Right lung (tissue), 5 donors: ENCODE measurements around the gene ZBTB25. TPM values are rescaled to one million over a fixed set of nuclear protein-coding genes. Genes with fewer than 3 reads are reported as not detected.
A peak's percentile ranks its signal among the peaks of the same experiment; 100 is the strongest.

ENCODE experiments used
- DNase-seq, 2 donors: peaks; one replicate each; pipeline ENCODE4 v3.0.0-alpha.2; 2013
- polyA plus RNA-seq, 5 donors: library from polyadenylated mRNA; unstranded; fragments of 120-200 nt; gene quantifications; one replicate each; pipeline versions ENCODE4 v1.2.1 to v1.2.3, GENCODE V29; 2013; ENCODE audit warnings: inconsistent platforms in 1 of 5, low replicate concordance in 1 of 5; ENCODE audit not compliant: insufficient read length in 5 of 5, insufficient read depth in 1 of 5

ZBTB25 gene
- polyA plus RNA-seq, 5 donors = 10.6 to 16.1 (median 13.9) TPM

GRCh38 chr14:64488590-64489099 is 15.0 kb downstream of the ZBTB25 start:
- no peak for DNase-seq

- DNase-seq = no peak
These were observed 24.9 kb downstream of the ZBTB25 start for GRCh38 chr14:64478634-64479250.

- DNase-seq = no peak
These were observed 27.2 kb downstream of the ZBTB25 start for GRCh38 chr14:64476438-64476837.

DNA sequence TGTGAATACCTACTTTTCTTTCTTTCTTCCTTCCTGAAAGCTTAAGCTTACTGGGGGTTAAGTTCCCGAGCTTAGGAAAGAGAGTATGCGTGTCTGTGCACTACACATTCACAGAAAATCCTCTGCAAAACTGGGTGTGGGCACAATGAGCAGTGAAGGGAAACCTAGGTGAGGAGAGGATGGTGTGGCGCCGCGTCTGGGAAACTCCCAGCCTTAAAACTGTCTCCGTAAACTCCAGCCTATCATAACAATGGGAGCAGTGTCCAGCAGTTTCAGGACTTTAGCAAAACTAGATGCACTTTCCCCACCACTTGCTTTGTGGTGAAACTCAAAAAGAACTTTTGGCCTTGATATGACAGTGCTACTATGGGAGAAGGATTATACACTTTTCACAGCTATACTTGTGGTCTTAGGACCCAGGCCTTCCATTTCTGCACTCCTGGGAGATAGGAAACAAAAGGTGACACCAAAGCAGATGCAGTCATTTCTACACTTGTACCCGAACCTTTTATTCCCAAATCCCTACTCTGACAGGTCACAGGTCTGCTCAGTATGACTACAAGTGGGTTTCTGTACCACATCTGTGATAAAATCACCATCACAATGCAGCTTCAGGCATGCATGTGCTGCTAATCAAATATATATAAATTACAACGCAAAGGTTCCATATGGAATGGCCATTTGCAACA is 27.9 kb downstream of the ZBTB25 start:
- no peak for DNase-seq

GRCh38 chr14:64474698-64475097 is 28.9 kb downstream of the ZBTB25 start:
- DNase-seq = no peak

DNA sequence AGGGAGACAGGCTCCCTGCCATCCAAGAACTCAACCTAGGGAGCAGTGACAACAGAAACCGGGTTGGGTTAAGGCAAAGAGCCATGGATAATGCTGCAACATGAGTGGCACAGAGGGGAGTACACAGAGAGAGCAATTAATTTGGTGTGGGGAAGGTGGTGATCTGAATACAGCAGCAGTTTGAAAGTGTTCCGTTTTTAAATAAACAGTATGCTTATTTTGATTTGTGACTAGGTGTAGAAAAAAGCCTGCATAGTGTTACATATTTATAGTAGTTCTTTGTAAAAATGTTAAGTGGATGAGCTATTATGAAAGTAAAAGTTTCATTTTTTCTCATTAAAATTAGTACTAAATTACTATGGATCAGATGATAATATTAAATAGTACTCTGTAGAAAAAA is 29.6 kb downstream of the ZBTB25 start:
- DNase-seq = no peak

GRCh38 chr14:64468451-64468850 is 35.2 kb downstream of the ZBTB25 start:
- no peak for DNase-seq

- no peak for DNase-seq
These were observed 36.1 kb downstream of the ZBTB25 start for GRCh38 chr14:64467566-64467965.

GRCh38 chr14:64467101-64467500 is 36.5 kb downstream of the ZBTB25 start:
- no peak for DNase-seq

- DNase-seq = no peak
These were observed 37.6 kb downstream of the ZBTB25 start for GRCh38 chr14:64465831-64466554.

DNA sequence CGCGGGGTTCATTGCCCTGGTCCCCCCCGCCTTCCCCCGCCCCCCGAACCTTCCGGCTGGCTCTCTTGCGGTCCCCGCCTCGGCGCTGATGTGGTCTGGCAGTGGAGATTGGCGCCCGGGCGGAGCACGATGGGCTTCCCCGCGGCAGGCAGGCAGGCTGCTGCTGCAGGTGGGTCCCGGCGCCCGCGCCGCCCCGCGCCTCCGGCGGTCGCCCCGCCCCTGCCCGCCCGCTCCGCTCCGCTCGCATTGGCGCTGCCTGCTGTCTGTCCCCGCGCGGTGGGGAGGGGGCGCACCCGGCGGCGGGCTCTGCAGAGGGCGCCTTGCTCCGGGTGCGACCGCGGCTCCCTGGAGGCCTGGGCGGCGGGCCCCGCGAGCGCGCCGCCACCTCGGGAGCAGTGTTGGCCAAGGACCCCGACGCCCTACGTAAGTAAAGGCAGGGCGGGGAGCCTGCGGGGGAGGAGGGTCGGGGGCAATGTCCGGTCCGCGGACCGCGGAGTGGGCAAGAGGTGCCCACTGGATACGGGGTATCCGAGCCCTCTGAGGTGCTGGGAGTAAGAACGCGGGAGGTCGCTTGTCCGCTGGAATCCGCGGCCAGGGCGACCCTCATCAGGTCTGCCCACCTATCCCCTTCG is 38.3 kb downstream of the ZBTB25 start, which contains the start of gene AKAP5:
Gene AKAP5 (plus strand): TSS at position 309 of the 632 bp plus-strand sequence. CDS start 2,896 bp downstream, outside the sequence.
- DNase-seq = peak; percentile 67

- DNase-seq = no peak
These were observed 39.0 kb downstream of the ZBTB25 start for GRCh38 chr14:64464651-64465050.

GRCh38 chr14:64463873-64464272 is 39.8 kb downstream of the ZBTB25 start:
- DNase-seq = no peak

GRCh38 chr14:64463195-64463594 is 40.4 kb downstream of the ZBTB25 start:
- no peak for DNase-seq

DNA sequence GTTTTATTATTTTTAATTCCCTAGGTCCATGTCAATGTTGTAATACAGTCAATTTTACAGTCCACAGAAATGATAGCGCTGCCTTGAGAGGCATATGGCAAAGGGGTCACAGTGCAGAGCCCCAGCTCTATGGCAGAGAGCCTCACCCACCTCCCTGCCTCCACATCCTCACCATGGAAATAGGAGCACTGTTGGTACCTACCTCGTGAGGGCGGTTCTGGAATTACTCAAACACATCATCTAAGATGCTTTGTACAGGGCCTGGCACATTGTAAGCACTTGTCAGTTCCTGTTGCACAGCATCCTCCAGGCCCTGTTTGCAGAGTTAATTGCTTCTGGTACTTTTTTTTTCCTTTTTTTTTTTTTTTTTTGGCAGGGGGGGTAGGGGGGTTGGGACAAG is 42.4 kb downstream of the ZBTB25 start:
- no peak for DNase-seq

- DNase-seq = no peak
These were observed 44.1 kb downstream of the ZBTB25 start for GRCh38 chr14:64459405-64460136.

GRCh38 chr14:64454671-64455070 is 49.0 kb downstream of the ZBTB25 start:
- DNase-seq = no peak

GRCh38 chr14:64450255-64450654 is 53.4 kb downstream of the ZBTB25 start:
- no peak for DNase-seq

DNA sequence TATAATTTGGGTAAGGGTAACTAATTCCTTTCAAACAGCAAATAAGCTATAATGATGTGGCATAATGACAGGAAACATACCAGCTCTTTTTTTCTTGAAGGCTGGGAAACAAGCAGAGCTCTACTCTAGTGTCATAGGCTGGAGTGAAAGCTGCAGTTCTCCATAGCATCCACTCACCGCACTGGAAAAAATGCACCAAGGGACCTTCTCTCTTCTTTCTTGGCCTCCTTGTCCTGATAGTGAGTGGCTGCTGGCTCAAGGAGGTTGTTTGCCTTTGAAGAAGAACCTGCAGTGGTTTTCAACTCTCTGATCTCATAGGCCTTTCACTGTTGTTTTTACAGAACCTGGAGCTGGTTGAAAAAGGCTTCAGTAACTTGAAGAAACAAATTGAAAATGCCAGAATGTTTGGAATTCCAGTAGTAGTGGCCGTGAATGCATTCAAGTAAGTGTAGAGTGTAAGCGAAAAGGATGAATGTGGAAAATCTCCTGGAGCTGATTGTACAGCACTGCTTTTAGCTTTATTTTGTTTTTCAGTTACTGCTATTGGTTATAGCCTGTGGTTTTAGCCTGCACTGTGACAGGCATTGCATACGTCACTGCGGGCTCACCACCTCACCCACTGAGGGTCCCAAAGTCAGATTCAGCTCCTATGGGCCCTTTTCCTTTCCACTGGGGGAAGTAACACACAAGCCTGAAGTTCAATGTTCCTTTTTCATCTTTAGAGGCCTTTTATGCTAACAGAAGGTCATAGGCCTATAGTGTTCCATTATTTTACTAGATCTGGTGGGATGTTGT is 55.6 kb downstream of the ZBTB25 start:
- DNase-seq = no peak

DNA sequence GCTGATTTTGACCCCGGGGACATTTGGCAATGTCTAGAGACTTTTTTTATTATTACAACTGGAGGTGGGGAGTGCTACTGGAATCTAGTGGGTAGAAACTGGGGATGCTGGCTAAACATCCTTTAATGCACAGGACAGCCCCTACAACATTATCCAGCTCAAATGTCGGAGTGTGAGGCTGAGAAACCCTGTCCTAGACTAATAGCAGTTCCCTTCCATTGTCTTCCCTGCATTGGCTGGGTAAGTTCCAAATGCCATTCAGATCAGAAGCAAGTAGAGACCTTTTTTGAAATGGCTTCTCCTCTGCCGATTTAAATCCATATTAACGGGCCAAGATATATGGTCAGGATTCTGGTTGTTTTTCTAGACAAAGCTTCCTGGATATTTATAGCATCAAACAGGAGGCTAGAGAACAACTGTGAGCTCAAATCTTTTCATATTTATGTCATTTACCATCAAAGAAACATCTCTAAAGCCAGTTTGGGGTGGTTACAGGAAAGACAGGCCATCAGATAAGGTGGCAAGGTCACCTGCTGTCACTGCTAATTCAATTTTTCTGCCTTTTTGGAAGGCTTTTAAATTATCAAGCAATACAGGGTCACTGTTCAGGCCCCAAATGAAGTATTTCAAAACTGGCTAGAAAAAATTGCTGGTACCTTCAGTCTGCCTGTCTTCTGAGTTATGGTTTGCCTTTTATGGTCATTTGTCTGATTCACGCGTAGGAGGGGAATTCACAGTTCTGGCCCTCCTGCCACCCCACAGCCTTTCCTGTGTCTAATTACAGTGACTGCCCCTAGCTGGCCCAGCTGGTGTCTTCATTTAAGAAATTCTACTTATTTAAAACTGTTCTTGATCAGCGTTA is 58.4 kb downstream of the ZBTB25 start:
- DNase-seq = no peak
